Thyroid gland (tissue), 4 donors: ENCODE data around the gene AGBL4. TPM values are rescaled to one million over a fixed set of nuclear protein-coding genes. Genes with fewer than 3 reads are reported as not detected.

Experiments used
- DNase-seq, 2 donors: peaks; one replicate each; pipeline ENCODE4 v3.0.0-alpha.2; 2019
- H3K27ac ChIP-seq, 3 donors: fragments of 200-600 bp; sonication (generic); 1 replicate in 2 of 3; 2 replicates in 1 of 3; pipeline ENCODE4 v1.5.1; 2016 to 2019; ENCODE audit warnings: mild to moderate bottlenecking in 1 of 3, moderate library complexity in 1 of 3
- H3K27me3 ChIP-seq: fragments of 200-600 bp; sonication (generic); one replicate; pipeline ENCODE4 v1.5.1; 2019
- H3K36me3 ChIP-seq, 2 donors: fragments of 200-600 bp; sonication (generic); one replicate each; pipeline ENCODE4 v1.5.1; 2016 to 2019
- H3K4me1 ChIP-seq, 2 donors: fragments of 200-600 bp; sonication (generic); one replicate each; pipeline ENCODE4 v1.5.1; 2017 to 2019
- H3K4me3 ChIP-seq, 3 donors: fragments of 200-600 bp; sonication (generic); replicated peaks in 1 of 3; 1 replicate in 2 of 3; 2 replicates in 1 of 3; pipeline ENCODE4 v1.5.1; 2016; ENCODE audit warnings: mild to moderate bottlenecking in 1 of 3
- H3K9me3 ChIP-seq: fragments of 200-600 bp; sonication (generic); one replicate; pipeline ENCODE4 v1.5.1; 2017
- POLR2A ChIP-seq, 2 donors: fragments of 450-650 bp; IDR thresholded peaks; one replicate each; pipeline ENCODE4 v1.6.1; 2017; ENCODE audit warnings: antibody characterized with exemption in 2 of 2, mild to moderate bottlenecking in 2 of 2, moderate library complexity in 1 of 2
- WGBS, 2 donors: methylation state at CpG; one replicate each; pipeline ENCODE4 v1.1.5; 2017; 5-methylcytosine and 5-hydroxymethylcytosine counted together
- intact Hi-C: fragments of 100-400 bp; cut with DNase I; formaldehyde crosslinking; loops from one replicate; pipeline ENCODE4 v1.15.1; 2023
- total RNA-seq, 4 donors: library from RNA; depleted of rRNA; stranded (reverse); fragments of >200 nt; gene quantifications; one replicate each; pipeline ENCODE4 v1.2.3, GENCODE V29; 2016
- TF ChIP-seq, protein P1 (sequence below), 6 experiments: fragments of 200-600 bp in 3 of 6; fragments of 450-650 bp in 3 of 6; sonication (generic) in 3 of 6; IDR thresholded peaks; one replicate each; pipeline ENCODE4 v1.5.1; 2016 to 2019; ENCODE audit warnings: antibody characterized with exemption in 6 of 6, mild to moderate bottlenecking in 2 of 6, inconsistent platforms in 1 of 6, moderate library complexity in 1 of 6

AGBL4 gene
- total RNA-seq, 4 donors from 2014 or later: 2.1 to 6.0 (median 4.8) TPM

DNA sequence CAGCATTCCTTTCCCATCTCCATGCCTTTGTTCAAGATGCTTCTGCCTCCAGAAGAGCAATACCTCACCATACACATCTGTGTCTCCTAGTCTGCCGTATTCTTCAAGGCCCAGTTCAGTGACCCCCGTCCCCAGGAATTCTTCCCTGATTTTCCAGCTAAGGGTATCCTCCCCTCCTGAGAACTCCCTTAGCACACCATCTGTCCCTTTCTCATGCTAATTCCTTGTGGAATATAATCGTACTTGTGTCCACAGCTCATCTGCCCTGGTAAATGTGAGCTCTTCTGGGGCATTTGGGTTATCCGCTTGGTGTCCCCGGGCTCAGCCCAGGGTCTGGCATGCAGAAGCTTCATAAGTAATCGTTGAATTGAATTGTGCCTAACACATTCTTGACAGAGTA lies 1288.0 kb downstream of the AGBL4 start:
- intact Hi-C loops: no loop called here
- DNase-seq: no peak
- H3K27me3 ChIP-seq: no peaks in the 10 kb centered on the region
- TF ChIP-seq, protein P1, sequence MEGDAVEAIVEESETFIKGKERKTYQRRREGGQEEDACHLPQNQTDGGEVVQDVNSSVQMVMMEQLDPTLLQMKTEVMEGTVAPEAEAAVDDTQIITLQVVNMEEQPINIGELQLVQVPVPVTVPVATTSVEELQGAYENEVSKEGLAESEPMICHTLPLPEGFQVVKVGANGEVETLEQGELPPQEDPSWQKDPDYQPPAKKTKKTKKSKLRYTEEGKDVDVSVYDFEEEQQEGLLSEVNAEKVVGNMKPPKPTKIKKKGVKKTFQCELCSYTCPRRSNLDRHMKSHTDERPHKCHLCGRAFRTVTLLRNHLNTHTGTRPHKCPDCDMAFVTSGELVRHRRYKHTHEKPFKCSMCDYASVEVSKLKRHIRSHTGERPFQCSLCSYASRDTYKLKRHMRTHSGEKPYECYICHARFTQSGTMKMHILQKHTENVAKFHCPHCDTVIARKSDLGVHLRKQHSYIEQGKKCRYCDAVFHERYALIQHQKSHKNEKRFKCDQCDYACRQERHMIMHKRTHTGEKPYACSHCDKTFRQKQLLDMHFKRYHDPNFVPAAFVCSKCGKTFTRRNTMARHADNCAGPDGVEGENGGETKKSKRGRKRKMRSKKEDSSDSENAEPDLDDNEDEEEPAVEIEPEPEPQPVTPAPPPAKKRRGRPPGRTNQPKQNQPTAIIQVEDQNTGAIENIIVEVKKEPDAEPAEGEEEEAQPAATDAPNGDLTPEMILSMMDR (IDR thresholded peaks at IDR 0.05): no peak
- TF ChIP-seq POLR2A (IDR thresholded peaks at IDR 0.05): no peak
- WGBS, 2 donors: 90 to 91% methylated on average over 6 of the region's 6 CpGs
- peaks cover 13 to 27% of the 10 kb centered on the region in 2 donors for H3K36me3 ChIP-seq
- no peak overlapping the region for H3K4me3 ChIP-seq
- no peaks in the 10 kb centered on the region for H3K9me3 ChIP-seq
- H3K4me1 ChIP-seq: no peaks in the 10 kb centered on the region
- H3K27ac ChIP-seq: no peak overlapping the region

DNA sequence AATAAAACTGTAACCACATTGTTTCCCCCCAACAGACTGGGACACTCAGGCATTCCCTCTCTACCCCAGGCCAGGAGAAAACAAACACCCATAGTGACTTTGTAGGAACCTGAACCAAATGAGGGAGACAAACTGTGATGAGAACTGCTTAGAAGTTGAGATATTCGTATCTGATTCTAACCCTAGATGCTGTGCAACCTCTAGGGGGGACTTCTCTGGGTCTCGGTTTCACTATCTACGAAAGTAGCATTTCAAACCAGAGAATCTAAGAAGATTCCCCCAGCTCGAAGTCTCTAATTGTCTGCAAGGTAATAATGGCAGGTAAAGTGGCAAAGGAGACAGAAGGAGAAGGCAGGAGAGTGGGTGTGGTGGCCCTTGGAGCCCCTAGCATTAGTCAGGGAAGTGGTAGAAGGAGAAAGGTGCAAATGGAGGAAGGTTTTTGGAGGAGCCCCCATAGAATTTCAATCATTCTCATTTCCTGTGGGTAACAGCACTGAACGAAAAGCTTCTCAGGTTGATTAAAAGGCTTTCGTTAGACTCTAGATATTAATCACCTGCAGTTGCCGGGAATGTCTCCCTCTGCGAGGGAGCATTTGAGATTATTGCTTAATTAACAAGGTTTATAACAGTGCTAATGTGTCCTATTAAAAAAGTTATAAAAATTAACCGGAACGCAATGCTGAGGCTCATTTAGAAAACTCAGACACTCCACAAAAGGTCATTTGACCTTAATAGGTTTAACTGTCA lies 1293.4 kb downstream of the AGBL4 start:
- DNase-seq: no peak
- WGBS, 2 donors: 85 to 90% methylated on average over 10 of the region's 10 CpGs
- no peaks in the 10 kb centered on the region for H3K4me1 ChIP-seq
- no peak overlapping the region for H3K27ac ChIP-seq
- H3K27me3 ChIP-seq: no peaks in the 10 kb centered on the region
- H3K9me3 ChIP-seq: no peaks in the 10 kb centered on the region
- no peak overlapping the region for H3K4me3 ChIP-seq
- peaks cover 13 to 29% of the 10 kb centered on the region in 2 donors for H3K36me3 ChIP-seq
- intact Hi-C loops: no loop called here
- no peak for TF ChIP-seq POLR2A (IDR thresholded peaks at IDR 0.05)
- TF ChIP-seq, protein P1 (IDR thresholded peaks at IDR 0.05): no peak

DNA sequence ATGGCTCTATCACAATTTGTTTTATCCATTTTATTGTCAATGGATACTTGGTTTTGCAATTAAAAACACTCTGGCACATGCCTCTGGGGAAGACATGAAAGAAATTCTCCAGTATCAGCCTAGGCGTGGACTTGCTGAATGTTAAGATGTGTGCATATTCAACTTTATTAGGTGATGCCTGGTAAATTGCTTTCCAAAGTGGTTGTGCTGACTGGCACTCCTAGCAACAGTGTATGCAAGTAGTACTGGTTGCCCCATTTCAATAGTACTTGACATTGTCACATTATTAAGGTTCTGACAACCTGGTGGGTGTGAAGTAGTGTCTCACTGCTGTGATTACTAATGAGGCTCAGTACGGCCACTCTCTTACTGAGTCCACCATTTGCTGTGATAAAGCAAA lies 1295.2 kb downstream of the AGBL4 start:
- TF ChIP-seq, protein P1 (IDR thresholded peaks at IDR 0.05): no peak
- no peak for TF ChIP-seq POLR2A (IDR thresholded peaks at IDR 0.05)
- H3K36me3 ChIP-seq: peaks cover 8 to 20% of the 10 kb centered on the region in 2 donors
- no peak for DNase-seq
- H3K27ac ChIP-seq: no peak overlapping the region
- H3K4me3 ChIP-seq: no peak overlapping the region
- no peaks in the 10 kb centered on the region for H3K9me3 ChIP-seq
- H3K4me1 ChIP-seq: no peaks in the 10 kb centered on the region
- no peaks in the 10 kb centered on the region for H3K27me3 ChIP-seq
- WGBS, 2 donors: 91 to 97% methylated on average over 2 of the region's 2 CpGs
- intact Hi-C loops: no loop called here

DNA sequence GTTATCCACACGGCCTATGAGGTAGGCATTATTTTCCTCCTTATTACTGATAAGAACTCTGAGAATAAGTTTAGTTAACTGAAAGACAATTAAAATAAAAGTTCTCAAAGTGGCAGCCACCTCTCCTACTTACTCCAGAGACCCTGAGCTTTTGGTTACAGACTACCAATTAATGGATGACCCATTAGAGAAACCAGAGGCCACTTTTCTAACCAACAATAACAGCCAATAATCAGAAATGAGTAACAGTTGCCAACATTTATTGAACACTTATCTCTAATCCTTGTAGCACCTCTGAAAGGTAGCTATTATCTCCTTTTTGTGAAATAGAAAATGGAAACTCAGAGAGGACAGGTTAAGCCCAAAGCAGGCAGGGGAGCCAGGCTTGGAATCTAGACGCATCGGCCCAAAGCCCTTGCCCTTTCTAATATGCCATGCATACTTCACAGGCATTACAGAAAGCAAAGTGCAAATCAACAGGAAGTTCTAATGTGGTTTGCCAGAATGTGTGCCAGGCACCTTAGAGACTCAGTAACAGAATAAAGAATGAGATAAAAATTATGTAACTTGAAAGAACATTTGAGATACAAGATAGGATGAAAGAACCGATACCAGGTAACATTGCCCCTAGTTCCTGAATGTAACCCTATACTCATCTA lies 1297.1 kb downstream of the AGBL4 start:
- TF ChIP-seq, protein P1 (IDR thresholded peaks at IDR 0.05): no peak
- no peak for TF ChIP-seq POLR2A (IDR thresholded peaks at IDR 0.05)
- H3K4me1 ChIP-seq: no peaks in the 10 kb centered on the region
- WGBS, 2 donors: 93 to 95% methylated on average over 4 of the region's 4 CpGs
- intact Hi-C loops: no loop called here
- no peak overlapping the region for H3K27ac ChIP-seq
- no peak overlapping the region for H3K4me3 ChIP-seq
- no peaks in the 10 kb centered on the region for H3K27me3 ChIP-seq
- H3K36me3 ChIP-seq: peaks cover 0 to 11% of the 10 kb centered on the region in 2 donors
- no peaks in the 10 kb centered on the region for H3K9me3 ChIP-seq
- no peak for DNase-seq

DNA sequence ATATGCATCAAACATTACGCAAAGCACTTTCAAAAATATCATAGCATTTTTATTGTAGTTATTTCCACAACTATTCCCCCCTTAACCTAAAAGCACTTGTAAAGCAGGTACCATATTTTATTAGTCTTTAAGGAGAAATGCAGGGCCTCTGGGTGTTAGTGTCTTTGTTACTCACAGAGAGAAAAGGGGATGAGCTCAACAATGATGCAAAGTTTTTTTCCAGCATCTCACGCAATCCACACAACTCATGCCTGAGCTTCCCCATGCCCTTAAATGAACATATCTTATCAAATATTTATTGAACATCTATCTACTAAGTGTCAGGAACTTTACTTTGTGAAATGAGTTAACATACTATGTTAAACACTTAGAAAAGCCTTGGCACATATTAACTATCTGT lies 1297.6 kb downstream of the AGBL4 start:
- Histone ChIP-seq H3K4me1 (no peaks in the 10 kb centered on the region), H3K27me3 (no peaks in the 10 kb centered on the region), H3K9me3 (no peaks in the 10 kb centered on the region), H3K27ac (no peak overlapping the region), H3K4me3 (no peak overlapping the region), H3K36me3 (peaks cover 0 to 10% of the 10 kb centered on the region in 2 donors)
- TF ChIP-seq POLR2A (IDR thresholded peaks at IDR 0.05): no peak
- intact Hi-C loops: no loop called here
- 93 to 96% methylated on average over 2 of the region's 2 CpGs for WGBS, 2 donors
- DNase-seq: no peak
